Subcutaneous adipose tissue (tissue), 4 donors: ENCODE measurements around the gene RPA3. TPM values are rescaled to one million over a fixed set of nuclear protein-coding genes. Genes with fewer than 3 reads are reported as not detected.

Experiments used
- CTCF ChIP-seq: fragments of 450-650 bp; IDR thresholded peaks from one replicate; pipeline ENCODE4 v1.5.1; 2016; ENCODE audit warnings: low read depth, mild to moderate bottlenecking, control low read depth, antibody characterized with exemption, moderate library complexity
- total RNA-seq, 4 donors: library from RNA; depleted of rRNA; stranded (reverse); fragments of >200 nt; gene quantifications; one replicate each; pipeline ENCODE4 v1.1.0, GENCODE V29; 2016

The RPA3 gene
- total RNA-seq, 4 donors from 2014 or later = 10.5 to 22.7 (median 16.9) TPM

- no peak for TF ChIP-seq CTCF
Measured at GRCh38 chr7:7694542-7694941, 23.9 kb downstream of the RPA3 start.

- TF ChIP-seq CTCF = no peak
Measured at GRCh38 chr7:7693881-7694280, 24.5 kb downstream of the RPA3 start.

DNA sequence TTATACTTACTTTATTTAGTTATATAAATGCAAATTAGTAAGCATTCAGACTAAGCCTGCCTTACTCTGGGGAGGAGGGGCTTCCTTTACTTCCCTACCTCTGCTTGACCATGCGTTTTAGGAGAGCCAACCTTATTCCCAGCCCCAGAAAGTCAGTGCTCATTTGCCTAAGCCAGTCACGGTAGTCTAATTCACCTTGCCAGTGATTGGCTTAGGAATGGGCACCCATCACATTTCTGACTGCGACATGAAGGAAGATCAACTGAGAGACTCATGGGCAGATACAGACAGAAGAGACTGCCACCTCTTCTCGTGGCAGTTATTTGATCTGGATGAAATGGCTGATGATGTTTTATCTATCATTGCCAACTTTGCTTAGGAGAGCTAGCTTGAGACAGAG lies 29.5 kb downstream of the RPA3 start:
- TF ChIP-seq CTCF = no peak

DNA sequence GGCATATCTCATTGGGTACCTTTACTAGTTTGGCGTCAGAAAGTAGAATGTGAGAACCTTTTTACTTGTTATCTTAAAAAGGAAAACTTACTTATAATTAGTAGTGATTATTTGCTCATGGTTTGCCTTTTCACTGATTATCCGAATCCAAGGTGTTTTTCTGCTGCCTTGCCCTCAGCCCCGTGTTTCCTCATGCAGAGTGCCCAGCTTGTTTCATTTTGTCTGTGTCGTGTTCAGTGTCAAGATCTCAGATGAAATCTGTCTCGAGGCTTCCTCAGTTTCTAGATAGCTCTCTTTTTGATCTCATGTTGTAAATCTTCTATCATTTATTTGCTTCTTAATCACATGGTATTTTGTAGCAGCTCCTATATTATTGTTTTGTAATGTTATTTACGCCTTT lies 30.1 kb downstream of the RPA3 start:
- no peak for TF ChIP-seq CTCF

GRCh38 chr7:7687800-7688199 lies 30.6 kb downstream of the RPA3 start:
- TF ChIP-seq CTCF = no peak

DNA sequence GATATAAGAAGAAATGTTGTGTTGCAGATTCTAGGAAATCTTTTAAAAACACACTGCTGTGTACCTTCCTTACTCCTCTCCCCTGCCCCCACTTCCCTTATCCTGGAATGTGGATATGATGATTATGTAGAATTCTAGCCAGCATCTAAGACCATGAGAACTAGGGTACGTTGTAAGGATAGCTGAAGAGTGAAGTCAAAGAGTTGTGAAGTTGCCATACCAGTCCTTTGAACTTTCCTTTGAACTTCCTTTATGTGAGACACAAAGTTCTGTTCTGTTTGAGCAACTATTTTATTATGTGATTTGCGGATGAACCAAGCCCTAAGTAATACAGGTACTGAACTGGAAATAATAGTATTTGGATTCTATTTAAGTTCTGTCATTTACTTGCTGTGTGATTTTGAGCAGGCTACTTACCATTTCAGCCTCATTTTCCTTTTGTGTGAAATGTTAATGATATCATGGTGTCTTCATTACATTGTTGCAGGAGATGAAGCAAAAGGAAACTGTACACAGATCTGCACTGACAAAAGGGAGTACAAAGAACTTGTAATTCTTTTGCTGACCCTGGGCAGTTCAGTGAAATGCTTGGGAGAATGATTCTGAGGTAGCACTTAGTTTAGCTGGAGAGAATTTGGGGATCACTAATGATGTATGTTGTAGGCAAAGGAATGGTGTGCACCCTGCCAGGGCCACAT lies 31.4 kb downstream of the RPA3 start:
- no peak for TF ChIP-seq CTCF

DNA sequence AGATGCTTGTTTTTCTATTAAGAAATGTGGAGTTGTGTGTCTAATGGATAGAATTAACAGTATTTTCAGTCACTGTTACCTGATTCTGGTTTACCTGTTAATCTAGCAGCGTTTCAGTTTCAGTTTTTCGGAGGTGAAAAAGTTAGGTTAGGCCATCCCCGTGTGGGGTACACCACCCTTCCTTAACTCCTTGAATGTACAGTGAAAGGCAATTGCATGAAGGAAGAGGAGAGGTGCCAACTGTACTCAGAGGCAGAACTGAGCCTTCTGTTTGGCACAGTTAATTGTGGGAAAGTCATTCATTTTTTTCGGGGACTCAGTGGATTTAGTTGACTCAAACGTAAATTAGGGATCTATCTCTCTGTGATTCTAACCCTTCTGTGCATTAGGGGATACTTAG lies 35.5 kb downstream of the RPA3 start:
- TF ChIP-seq CTCF = no peak
